B cell (primary cell): Measurements from ENCODE around the gene OTOA. TPM values are rescaled to one million over a fixed set of nuclear protein-coding genes. Genes with fewer than 3 reads are reported as not detected.
"Not testable (repeated sequence)": the region's sequence is repeated elsewhere in the genome, so short reads cannot be mapped to it uniquely, and the experiment has no call there.

Experiments used
- ATAC-seq: fragments of 200-7000 bp; cut with Tn5 transposase; one replicate; pipeline ENCODE4 v1.10.0; 2021; ENCODE audit warnings: low read depth, mild to moderate bottlenecking, moderate number of reproducible peaks, moderate library complexity
- CTCF ChIA-PET: fragments of 350-600 bp; sonication (Branson Sonifier 250); formaldehyde crosslinking; loops from one replicate; lab custom pipeline; 2021; ENCODE audit warnings: antibody characterized with exemption, inconsistent platforms; lab: Charles Lee
- POLR2A ChIA-PET: fragments of 350-600 bp; sonication (Branson Sonifier 250); formaldehyde crosslinking; loops from one replicate; lab custom pipeline; 2021; ENCODE audit warnings: antibody characterized with exemption; lab: Charles Lee
- DNase-seq: peaks from one replicate; pipeline ENCODE4 v3.0.0; 2013
- H2AFZ ChIP-seq: 2 replicates; pipeline ENCODE4 v1.6.1; 2012; ENCODE audit warnings: mild to moderate bottlenecking, low read depth, low read length; ENCODE audit not compliant: insufficient read depth, poor library complexity, severe bottlenecking
- H3K27ac ChIP-seq, 2 donors: 1 replicate in 1 of 2; 2 replicates in 1 of 2; pipeline ENCODE4 v1.5.1; 2012 to 2013; ENCODE audit warnings: low read length in 2 of 2, mild to moderate bottlenecking in 2 of 2, moderate library complexity in 1 of 2
- H3K27me3 ChIP-seq, 4 experiments: fragments of 200-600 bp in 1 of 4; sonication (generic) in 1 of 4; replicated peaks in 1 of 4; 1 replicate in 2 of 4; 2 replicates in 2 of 4; pipeline versions ENCODE4 v1.6.1 to v1.7.0; 2013 to 2016; ENCODE audit warnings: low read length in 3 of 4, mild to moderate bottlenecking in 2 of 4, mixed read lengths in 1 of 4, moderate library complexity in 1 of 4; ENCODE audit not compliant: insufficient read depth in 4 of 4, control insufficient read depth in 3 of 4; ENCODE audit errors: control extremely low read depth in 1 of 4
- H3K36me3 ChIP-seq, 2 experiments: replicated peaks in 1 of 2; 1 replicate in 1 of 2; 2 replicates in 1 of 2; pipeline versions ENCODE4 v1.6.1 to v1.7.1; 2013; ENCODE audit warnings: low read length in 1 of 2; ENCODE audit not compliant: insufficient read depth in 2 of 2, control insufficient read depth in 1 of 2; ENCODE audit errors: control extremely low read depth in 1 of 2, extremely low read depth in 1 of 2
- H3K4me1 ChIP-seq, 2 donors: fragments of 200-600 bp in 1 of 2; sonication (generic) in 1 of 2; 1 replicate in 1 of 2; 2 replicates in 1 of 2; pipeline versions ENCODE4 v1.5.1 to v1.6.1; 2013 to 2017; ENCODE audit warnings: low read length in 2 of 2; ENCODE audit not compliant: control insufficient read depth in 2 of 2, insufficient read depth in 2 of 2
- H3K4me2 ChIP-seq: replicated peaks from 2 replicates; pipeline ENCODE3; 2012; ENCODE audit warnings: mild to moderate bottlenecking, low read depth, low read length; ENCODE audit not compliant: poor library complexity, severe bottlenecking
- H3K4me3 ChIP-seq, 5 experiments: fragments of 200-600 bp in 1 of 5; sonication (generic) in 1 of 5; 1 replicate in 3 of 5; 2 replicates in 2 of 5; pipeline versions ENCODE4 v1.5.1 to v1.7.0; 2011 to 2016; ENCODE audit warnings: low read length in 4 of 5, mild to moderate bottlenecking in 4 of 5, low read depth in 2 of 5, control low read depth in 1 of 5, moderate library complexity in 1 of 5; ENCODE audit not compliant: insufficient read depth in 1 of 5; ENCODE audit errors: control extremely low read depth in 1 of 5, extremely low read depth in 1 of 5
- H3K79me2 ChIP-seq: fragments of 200-600 bp; sonication (generic); one replicate; pipeline ENCODE4 v1.6.0; 2016; ENCODE audit warnings: low read length; ENCODE audit not compliant: control insufficient read depth, insufficient read depth
- H3K9ac ChIP-seq: fragments of 200-600 bp; sonication (generic); 2 replicates; pipeline ENCODE4 v1.6.1; 2017; ENCODE audit warnings: mild to moderate bottlenecking, low read length, moderate library complexity
- H3K9me3 ChIP-seq, 3 donors: one replicate each; pipeline versions ENCODE4 v1.6.1 to v1.7.1; 2013; ENCODE audit warnings: low read length in 2 of 3; ENCODE audit not compliant: control insufficient read depth in 2 of 3, insufficient read depth in 1 of 3; ENCODE audit errors: control extremely low read depth in 1 of 3
- H4K20me1 ChIP-seq: 2 replicates; pipeline ENCODE4 v1.6.0; 2012; ENCODE audit warnings: mild to moderate bottlenecking, low read length; ENCODE audit not compliant: insufficient read depth, control insufficient read depth, poor library complexity, severe bottlenecking
- H3K27ac Mint-ChIP-seq: one replicate; pipeline ENCODE4 v1.8.0; 2021; ENCODE audit warnings: mixed read lengths
- H3K27me3 Mint-ChIP-seq: one replicate; pipeline ENCODE4 v1.8.0; 2021; ENCODE audit warnings: mixed read lengths
- H3K4me1 Mint-ChIP-seq: one replicate; pipeline ENCODE4 v1.8.0; 2021; ENCODE audit warnings: mixed read lengths
- H3K4me3 Mint-ChIP-seq: one replicate; pipeline ENCODE4 v1.8.0; 2021; ENCODE audit warnings: mixed read lengths
- H3K9me3 Mint-ChIP-seq: one replicate; pipeline ENCODE4 v1.8.0; 2022; ENCODE audit warnings: mixed read lengths; ENCODE audit not compliant: insufficient read depth
- CTCF ChIP-seq: fragments of 200-600 bp; IDR thresholded peaks from one replicate; pipeline ENCODE4 v1.8.0; 2022; ENCODE audit warnings: antibody characterized with exemption, mild to moderate bottlenecking
- WGBS: methylation state at CpG from one replicate; pipeline ENCODE4 v1.1.5; 2013; ENCODE audit warnings: missing lambda C conversion rate; ENCODE audit not compliant: insufficient coverage; 5-methylcytosine and 5-hydroxymethylcytosine counted together
- intact Hi-C: fragments of 100-400 bp; cut with micrococcal nuclease; formaldehyde crosslinking; loops from one replicate; pipeline ENCODE4 v1.10.0; 2022
- polyA plus RNA-seq: library from polyadenylated mRNA; depleted of rRNA; stranded (reverse); fragments of >200 nt; gene quantifications from 2 replicates; pipeline ENCODE4 v1.2.3, GENCODE V29; 2012
- total RNA-seq, 2 donors: library from RNA; stranded (reverse); fragments of 120-200 nt in 1 of 2; gene quantifications; 1 replicate in 1 of 2; 2 replicates in 1 of 2; pipeline versions ENCODE4 v1.2.3 to v1.2.4, GENCODE V29; 2013 to 2022

OTOA gene
- total and polyA plus RNA-seq, 2 donors (not counting 1 experiment from before 2014, with no cell fraction given), result 0.39 TPM; not detected in 1

- POLR2A ChIA-PET, H3K9me3 ChIP-seq, H3K36me3 ChIP-seq, ATAC-seq, H4K20me1 ChIP-seq, H3K4me1 Mint-ChIP-seq, H3K4me3 ChIP-seq, CTCF ChIA-PET, H3K27me3 ChIP-seq, DNase-seq, H3K9ac ChIP-seq, H3K4me2 ChIP-seq, intact Hi-C loops, H3K27ac Mint-ChIP-seq, H3K27ac ChIP-seq, H2AFZ ChIP-seq, H3K9me3 Mint-ChIP-seq, H3K4me1 ChIP-seq, H3K4me3 Mint-ChIP-seq, H3K27me3 Mint-ChIP-seq, H3K79me2 ChIP-seq: not testable (repeated sequence)
- WGBS, result no CpG with 5 or more reads among the region's 3 CpGs
These were observed 134.8 kb downstream of the OTOA start for GRCh38 chr16:21798601-21799000.

- H3K27me3 Mint-ChIP-seq, H4K20me1 ChIP-seq, H3K79me2 ChIP-seq, H3K27ac ChIP-seq, H3K36me3 ChIP-seq, H3K4me3 Mint-ChIP-seq, POLR2A ChIA-PET, H3K9ac ChIP-seq, H3K4me2 ChIP-seq, H3K27me3 ChIP-seq, H3K27ac Mint-ChIP-seq, H3K4me1 Mint-ChIP-seq, intact Hi-C loops, H3K9me3 ChIP-seq, H3K4me3 ChIP-seq, H3K4me1 ChIP-seq, H2AFZ ChIP-seq, H3K9me3 Mint-ChIP-seq: not testable (repeated sequence)
- ATAC-seq, result peak; percentile 41
- DNase-seq, result peak; percentile 43
- TF ChIP-seq CTCF, result peak; percentile 69
- CTCF ChIA-PET, result interaction anchor here (1.3 kb wide), 1 partner anchor 145 kb away, joined by 4 read pairs; no protein-coding TSS in a partner anchor
- no CpG with 5 or more reads among the region's 13 CpGs for WGBS
These were observed 138.0 kb downstream of the OTOA start for GRCh38 chr16:21801538-21802374.

GRCh38 chr16:21802375-21802663, 138.6 kb downstream of the OTOA start:
- H3K36me3 ChIP-seq, H3K27me3 ChIP-seq, H3K79me2 ChIP-seq, H3K4me1 Mint-ChIP-seq, H4K20me1 ChIP-seq, H3K9me3 ChIP-seq, POLR2A ChIA-PET, H2AFZ ChIP-seq, H3K4me3 ChIP-seq, H3K4me1 ChIP-seq, H3K27ac ChIP-seq, H3K9me3 Mint-ChIP-seq, H3K9ac ChIP-seq, H3K27ac Mint-ChIP-seq, H3K4me2 ChIP-seq, H3K27me3 Mint-ChIP-seq, H3K4me3 Mint-ChIP-seq, ATAC-seq, intact Hi-C loops, DNase-seq: not testable (repeated sequence)
- WGBS, result no CpG with 5 or more reads among the region's 2 CpGs
- CTCF ChIA-PET, result interaction anchor here (1.3 kb wide), 1 partner anchor 145 kb away, joined by 4 read pairs; no protein-coding TSS in a partner anchor
